Ishikawa (cell line): ENCODE measurements around the gene ARHGAP32.

Experiments
- CEBPB ChIP-seq: IDR thresholded peaks from 2 replicates; pipeline ENCODE4 v1.6.1; 2012
- CREB1 ChIP-seq: IDR thresholded peaks from 2 replicates; pipeline ENCODE4 v1.6.1; 2012; ENCODE audit warnings: low read depth
- EGR1 ChIP-seq: IDR thresholded peaks from 2 replicates; pipeline ENCODE4 v1.6.1; 2012
- EP300 ChIP-seq: IDR thresholded peaks from 2 replicates; pipeline ENCODE4 v1.6.1; 2012; ENCODE audit warnings: borderline replicate concordance
- FOXM1 ChIP-seq: IDR thresholded peaks from 2 replicates; pipeline ENCODE4 v1.6.1; 2012; ENCODE audit warnings: low read depth, borderline replicate concordance
- MAX ChIP-seq: IDR thresholded peaks from 2 replicates; pipeline ENCODE4 v1.6.1; 2012
- NFIC ChIP-seq: IDR thresholded peaks from 2 replicates; pipeline ENCODE4 v1.6.1; 2012
- RAD21 ChIP-seq: IDR thresholded peaks from 2 replicates; pipeline ENCODE4 v1.6.1; 2012; ENCODE audit warnings: low read depth
- REST ChIP-seq: IDR thresholded peaks from 2 replicates; pipeline ENCODE4 v1.6.1; 2012; ENCODE audit warnings: low read depth, mild to moderate bottlenecking
- TAF1 ChIP-seq: IDR thresholded peaks from 2 replicates; pipeline ENCODE4 v1.6.1; 2012; ENCODE audit warnings: low read depth, mild to moderate bottlenecking
- TCF12 ChIP-seq: IDR thresholded peaks from 2 replicates; pipeline ENCODE4 v1.6.1; 2012; ENCODE audit warnings: low read depth
- TEAD4 ChIP-seq: IDR thresholded peaks from 2 replicates; pipeline ENCODE4 v1.6.1; 2012
- USF1 ChIP-seq: IDR thresholded peaks from 2 replicates; pipeline ENCODE4 v1.6.1; 2012
- YY1 ChIP-seq: IDR thresholded peaks from 2 replicates; pipeline ENCODE4 v1.6.1; 2012; ENCODE audit warnings: low read depth
- ZBTB7A ChIP-seq: IDR thresholded peaks from 2 replicates; pipeline ENCODE4 v1.6.1; 2012; ENCODE audit warnings: low read depth

Gene ARHGAP32

GRCh38 chr11:129115652-129116586, 76.2 kb downstream of the ARHGAP32 start:
- TF ChIP-seq RAD21 (no peak), MAX (no peak), NFIC (no peak), TAF1 (no peak), YY1 (no peak)

GRCh38 chr11:129109701-129110100, 82.4 kb downstream of the ARHGAP32 start:
- no peak for TF ChIP-seq RAD21
- TF ChIP-seq TCF12 = no peak
- TF ChIP-seq USF1 = no peak
- no peak for TF ChIP-seq REST
- no peak for TF ChIP-seq MAX
- no peak for TF ChIP-seq TEAD4
- TF ChIP-seq FOXM1 = no peak
- TF ChIP-seq CEBPB = no peak
- TF ChIP-seq NFIC = no peak
- TF ChIP-seq TAF1 = no peak

- TF ChIP-seq TAF1 (no peak), EGR1 (no peak), FOXM1 (no peak), TCF12 (no peak), REST (no peak), NFIC (no peak)
These were observed 85.3 kb downstream of the ARHGAP32 start for GRCh38 chr11:129106788-129107187.

GRCh38 chr11:129102756-129103155, 89.4 kb downstream of the ARHGAP32 start:
- TF ChIP-seq TEAD4 (no peak), TAF1 (no peak), ZBTB7A (no peak), CREB1 (no peak), NFIC (no peak), RAD21 (no peak), USF1 (no peak), EGR1 (no peak), TCF12 (no peak), CEBPB (no peak), REST (no peak), MAX (no peak), FOXM1 (no peak), YY1 (no peak), EP300 (no peak)
